GM12875 (cell line): ENCODE measurements around the gene SIGLEC1.

ENCODE experiments used
- H3K4me3 ChIP-seq: one replicate; pipeline ENCODE4 v1.5.1; 2011; ENCODE audit warnings: low read depth, low read length, control low read depth
- TF ChIP-seq, protein P1 (sequence below): IDR thresholded peaks from 2 replicates; pipeline ENCODE4 v1.5.1; 2011; ENCODE audit warnings: low read depth, mild to moderate bottlenecking, control low read depth, inconsistent platforms, low read length, moderate library complexity, borderline replicate concordance; ENCODE audit not compliant: insufficient read depth

Gene SIGLEC1

DNA sequence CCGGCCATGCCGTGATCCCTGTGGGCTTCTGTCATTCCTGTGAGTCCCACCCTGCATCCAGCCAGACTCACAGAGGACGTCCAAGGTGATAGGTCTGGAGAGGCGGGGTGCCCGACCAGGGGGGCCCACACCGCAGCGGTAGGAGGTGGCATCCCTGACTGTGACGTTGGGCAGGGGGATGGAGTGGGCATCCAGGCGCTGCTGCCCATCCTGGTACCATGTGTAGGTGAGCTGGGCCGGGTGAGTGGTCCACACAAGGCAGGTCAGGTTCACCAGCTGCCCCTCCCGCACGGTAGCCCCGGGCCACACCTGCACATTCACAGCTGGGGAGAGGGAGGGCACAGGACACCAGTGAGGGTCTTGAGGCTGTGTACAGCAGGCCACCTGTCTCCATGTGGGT is 19.0 kb downstream of the SIGLEC1 start:
- no peak overlapping the region for H3K4me3 ChIP-seq
- TF ChIP-seq, protein P1, sequence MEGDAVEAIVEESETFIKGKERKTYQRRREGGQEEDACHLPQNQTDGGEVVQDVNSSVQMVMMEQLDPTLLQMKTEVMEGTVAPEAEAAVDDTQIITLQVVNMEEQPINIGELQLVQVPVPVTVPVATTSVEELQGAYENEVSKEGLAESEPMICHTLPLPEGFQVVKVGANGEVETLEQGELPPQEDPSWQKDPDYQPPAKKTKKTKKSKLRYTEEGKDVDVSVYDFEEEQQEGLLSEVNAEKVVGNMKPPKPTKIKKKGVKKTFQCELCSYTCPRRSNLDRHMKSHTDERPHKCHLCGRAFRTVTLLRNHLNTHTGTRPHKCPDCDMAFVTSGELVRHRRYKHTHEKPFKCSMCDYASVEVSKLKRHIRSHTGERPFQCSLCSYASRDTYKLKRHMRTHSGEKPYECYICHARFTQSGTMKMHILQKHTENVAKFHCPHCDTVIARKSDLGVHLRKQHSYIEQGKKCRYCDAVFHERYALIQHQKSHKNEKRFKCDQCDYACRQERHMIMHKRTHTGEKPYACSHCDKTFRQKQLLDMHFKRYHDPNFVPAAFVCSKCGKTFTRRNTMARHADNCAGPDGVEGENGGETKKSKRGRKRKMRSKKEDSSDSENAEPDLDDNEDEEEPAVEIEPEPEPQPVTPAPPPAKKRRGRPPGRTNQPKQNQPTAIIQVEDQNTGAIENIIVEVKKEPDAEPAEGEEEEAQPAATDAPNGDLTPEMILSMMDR, result no peak

GRCh38 chr20:3692706-3693294 is 19.6 kb downstream of the SIGLEC1 start:
- TF ChIP-seq, protein P1, result no peak
- H3K4me3 ChIP-seq, result no peak overlapping the region

GRCh38 chr20:3691897-3692296 is 20.5 kb downstream of the SIGLEC1 start:
- TF ChIP-seq, protein P1, result no peak

DNA sequence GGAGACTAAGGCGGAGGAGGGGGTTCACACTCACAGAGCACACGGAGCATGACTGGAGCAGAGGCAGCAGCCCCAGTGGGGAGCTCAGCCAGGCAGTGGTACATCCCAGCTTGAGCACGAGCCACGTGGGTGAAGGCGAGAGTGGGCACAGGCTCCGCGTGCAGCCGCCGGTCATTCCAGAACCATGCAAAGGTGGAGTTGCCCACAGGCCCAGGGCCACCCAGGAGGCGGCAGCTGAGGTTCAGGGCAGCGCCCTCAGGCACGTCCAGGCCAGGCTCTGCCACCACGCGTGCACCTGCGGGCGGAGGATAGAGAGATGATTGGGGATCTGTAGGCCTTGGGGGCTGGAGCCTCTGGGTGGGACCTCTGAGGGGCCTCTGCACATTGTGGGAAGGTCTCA is 21.1 kb downstream of the SIGLEC1 start:
- TF ChIP-seq, protein P1, result no peak
- no peak overlapping the region for H3K4me3 ChIP-seq

More at GRCh38 chr20:3691897-3692296, 20.5 kb downstream of the SIGLEC1 start:
- no peak overlapping the region for H3K4me3 ChIP-seq

GRCh38 chr20:3690413-3690812 is 22.0 kb downstream of the SIGLEC1 start:
- TF ChIP-seq, protein P1, result no peak
- no peak overlapping the region for H3K4me3 ChIP-seq

- no peak overlapping the region for H3K4me3 ChIP-seq
- TF ChIP-seq, protein P1, result no peak
Observed at GRCh38 chr20:3689978-3690377, 22.4 kb downstream of the SIGLEC1 start.

DNA sequence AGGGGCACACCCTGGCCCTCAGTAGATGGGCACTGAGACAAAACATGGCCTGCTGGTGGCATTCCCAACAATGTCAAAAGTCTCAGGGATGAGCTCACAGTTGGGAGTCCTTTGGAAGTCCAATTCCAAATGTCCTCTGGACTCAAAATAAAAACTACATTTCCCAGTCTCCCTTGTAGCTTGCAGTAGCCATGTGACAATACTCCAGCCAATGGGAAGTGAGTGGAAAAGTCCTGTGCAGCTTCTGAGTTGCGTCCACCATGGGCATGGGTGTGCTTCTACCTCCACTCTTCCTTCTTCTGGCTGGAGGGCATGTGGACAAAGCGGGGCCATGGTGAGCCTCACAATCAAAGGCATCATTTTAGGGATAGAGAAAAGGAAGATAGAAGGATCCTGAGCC is 24.7 kb downstream of the SIGLEC1 start:
- TF ChIP-seq, protein P1, result no peak

More for the DNA sequence above, 24.7 kb downstream of the SIGLEC1 start:
- no peak overlapping the region for H3K4me3 ChIP-seq
